ENCODE data around the gene NPEPL1.
"Not testable (repeated sequence)": the region's sequence is repeated elsewhere in the genome, so short reads cannot be mapped to it uniquely, and the experiment has no call there.

NPEPL1 gene

DNA sequence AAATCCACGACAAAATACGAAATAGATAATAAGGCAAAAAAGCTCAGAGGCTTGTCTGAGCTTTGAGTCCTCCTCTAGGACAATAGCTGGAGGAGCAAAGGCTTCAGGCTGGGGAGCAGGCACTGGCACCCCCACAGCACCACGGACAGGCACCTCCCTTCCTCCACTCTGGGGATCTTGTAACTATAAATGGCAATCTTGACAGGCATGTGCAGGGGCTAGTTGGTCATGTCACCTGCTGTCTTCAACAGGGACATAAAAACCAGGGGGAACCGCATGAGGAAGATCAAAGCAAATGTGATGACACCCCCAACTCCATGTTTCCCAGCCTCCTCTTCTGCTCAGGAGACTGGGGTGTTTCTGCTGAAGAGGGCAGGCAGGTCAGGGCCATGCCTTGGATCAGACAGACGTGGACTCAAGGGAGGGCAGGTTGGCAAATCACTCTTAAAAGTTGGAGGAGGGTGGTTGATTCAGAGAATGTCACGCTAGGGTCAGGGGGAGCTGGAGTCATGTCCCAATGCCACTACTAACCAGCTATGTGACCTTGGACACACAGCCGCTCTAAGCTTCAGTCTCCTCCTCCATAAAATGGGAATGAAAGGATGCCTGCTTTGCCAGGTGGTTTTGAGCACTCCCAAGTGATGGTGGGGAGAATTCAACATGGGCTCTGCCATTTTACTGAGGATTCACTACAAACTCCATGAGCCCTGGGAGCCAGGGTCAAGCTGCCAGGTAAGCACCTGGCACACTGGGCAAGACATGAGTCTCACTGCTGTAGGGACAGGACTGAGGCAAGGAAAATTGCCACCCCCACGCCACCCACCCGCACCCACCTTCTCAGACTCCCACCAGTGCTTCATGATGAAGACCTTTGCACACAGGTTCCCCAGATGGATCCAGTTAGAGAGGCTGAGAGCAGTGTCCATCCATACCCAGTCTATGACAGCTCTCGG lies 48.0 kb downstream of the NPEPL1 start:
- no peak for DNase-seq (ENCODE audit: low read depth, low spot score)

DNA sequence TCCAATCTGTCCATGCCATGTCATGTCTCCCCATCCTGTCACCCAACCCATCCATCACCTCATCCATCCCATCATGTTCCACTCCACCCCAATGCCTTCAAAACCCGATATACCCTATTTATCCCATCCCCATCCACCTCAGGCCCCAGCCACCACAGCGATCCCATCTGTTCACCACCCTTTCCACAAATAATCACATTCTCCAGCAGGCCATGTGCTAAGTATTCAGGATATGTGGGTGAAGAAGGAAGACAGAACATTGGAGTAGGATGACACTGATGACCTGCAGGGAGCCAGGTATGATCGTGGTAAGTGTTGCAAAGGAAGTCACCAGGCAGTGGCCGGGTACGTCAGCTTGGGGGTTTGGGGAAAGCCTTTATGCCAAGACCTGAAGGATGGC lies 48.8 kb downstream of the NPEPL1 start:
- DNase-seq (ENCODE audit: low read depth, low spot score), result no peak

DNA sequence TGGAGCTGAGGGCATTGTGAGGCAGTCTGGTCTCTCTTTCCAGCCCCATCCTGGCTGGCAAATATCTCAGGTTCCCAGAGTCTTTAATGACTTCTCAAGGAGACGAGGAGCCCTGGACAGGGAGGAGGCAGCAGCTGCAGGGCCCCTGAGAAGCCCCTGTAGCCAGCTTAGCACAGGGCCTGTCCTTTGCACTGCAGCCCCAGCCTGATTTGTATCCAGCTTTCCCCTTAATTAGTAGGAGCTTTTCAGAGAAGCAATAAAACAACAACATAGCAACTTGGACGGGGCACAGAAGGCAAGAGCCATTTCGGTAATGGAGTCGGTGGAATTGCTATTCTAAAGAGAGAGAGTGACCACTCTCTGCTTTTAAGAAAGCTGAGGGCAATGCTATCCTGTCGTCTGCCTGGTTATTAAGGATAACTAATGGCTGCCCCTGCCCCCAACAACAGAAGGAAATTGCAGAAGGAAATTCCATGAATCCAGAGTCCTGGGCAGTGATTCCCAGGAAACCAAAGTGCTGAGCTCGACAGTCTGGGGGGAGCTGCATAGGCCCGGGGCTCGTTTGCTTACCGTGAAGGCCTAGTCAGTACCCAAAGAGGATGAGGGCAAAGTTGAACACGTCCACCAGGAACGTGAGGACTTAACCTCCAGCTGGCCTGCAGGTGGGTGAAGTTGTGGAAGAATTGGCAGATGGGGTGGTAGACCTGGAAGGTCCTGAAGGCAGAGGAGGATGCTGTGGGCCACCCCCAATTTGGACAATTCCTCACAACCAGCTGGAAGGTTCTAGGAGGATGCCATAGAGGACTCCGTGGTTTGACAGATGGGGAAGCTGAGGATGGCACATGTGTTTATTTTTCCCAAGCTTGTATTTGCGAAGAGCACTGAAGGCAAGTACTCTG lies 50.3 kb downstream of the NPEPL1 start:
- no peak for DNase-seq (ENCODE audit: low read depth, low spot score)

DNA sequence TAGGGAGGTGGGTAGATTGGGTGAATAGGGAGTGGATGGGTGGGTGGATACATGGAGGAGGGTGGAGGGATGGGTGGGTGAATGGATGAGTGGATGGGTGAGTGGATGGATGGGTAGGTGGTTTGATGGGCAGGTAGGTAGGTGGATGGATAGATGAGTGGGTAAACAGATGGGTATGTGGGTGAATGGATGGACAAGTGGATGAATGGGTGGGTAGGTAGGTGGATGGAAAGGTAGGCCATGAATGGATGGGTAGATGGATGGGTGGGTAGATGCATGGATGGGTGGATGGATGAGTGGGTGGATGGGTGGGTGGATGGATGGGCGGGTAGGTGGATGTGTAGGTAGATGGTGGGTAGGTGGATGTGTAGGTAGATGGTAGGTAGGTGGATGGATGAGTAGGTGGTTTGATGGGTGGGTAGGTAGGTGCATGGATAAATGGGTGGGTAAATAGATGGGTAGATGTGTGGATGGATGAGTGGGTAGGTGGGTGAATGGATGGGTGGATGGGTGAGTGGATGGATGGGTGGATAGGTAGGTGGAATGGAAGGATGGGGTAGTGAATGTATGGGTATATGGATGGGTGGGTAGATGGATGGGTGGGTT lies 51.4 kb downstream of the NPEPL1 start:
- no peak for DNase-seq (ENCODE audit: low read depth, low spot score)

DNA sequence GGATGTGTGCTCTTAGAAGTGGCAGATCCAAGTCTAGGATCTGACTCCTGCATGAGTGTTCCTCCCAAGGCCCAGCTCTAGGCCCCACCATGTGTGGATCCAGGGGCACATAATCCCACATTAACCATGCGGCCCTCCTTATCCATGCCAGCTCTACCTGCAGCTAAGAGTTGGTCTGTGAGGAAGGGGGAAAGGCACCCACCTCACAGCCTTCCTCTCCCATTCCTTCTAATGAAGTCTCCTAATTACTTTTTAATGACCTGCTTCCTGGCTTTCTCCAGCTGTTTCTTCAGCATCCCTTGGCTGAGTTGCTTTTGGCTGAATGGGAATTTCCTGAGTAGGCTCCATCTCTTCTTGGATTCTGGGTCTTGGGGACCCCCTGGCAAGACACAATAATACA lies 52.2 kb downstream of the NPEPL1 start:
- no peak for DNase-seq (ENCODE audit: low read depth, low spot score)

DNA sequence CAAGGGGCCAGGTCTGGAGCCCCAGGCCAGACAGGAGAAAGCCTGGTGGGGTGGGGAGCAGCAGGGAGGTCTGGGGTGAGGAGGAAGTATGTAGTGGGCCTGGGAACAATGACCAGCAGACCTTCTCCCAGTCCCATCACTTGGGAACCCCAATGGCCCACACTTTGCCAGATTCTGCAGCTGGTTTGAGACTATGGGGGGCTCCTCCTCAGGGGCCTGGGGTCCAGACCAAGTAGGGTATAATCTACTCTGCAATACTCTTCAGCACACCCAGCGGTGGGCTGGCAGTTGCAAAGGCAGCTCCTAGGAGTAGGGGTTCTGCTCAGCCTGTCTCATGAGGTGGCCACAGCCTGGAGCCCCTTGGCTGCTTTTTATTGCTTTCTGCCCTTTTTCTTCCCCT lies 52.8 kb downstream of the NPEPL1 start:
- DNase-seq (ENCODE audit: low read depth, low spot score), result no peak

DNA sequence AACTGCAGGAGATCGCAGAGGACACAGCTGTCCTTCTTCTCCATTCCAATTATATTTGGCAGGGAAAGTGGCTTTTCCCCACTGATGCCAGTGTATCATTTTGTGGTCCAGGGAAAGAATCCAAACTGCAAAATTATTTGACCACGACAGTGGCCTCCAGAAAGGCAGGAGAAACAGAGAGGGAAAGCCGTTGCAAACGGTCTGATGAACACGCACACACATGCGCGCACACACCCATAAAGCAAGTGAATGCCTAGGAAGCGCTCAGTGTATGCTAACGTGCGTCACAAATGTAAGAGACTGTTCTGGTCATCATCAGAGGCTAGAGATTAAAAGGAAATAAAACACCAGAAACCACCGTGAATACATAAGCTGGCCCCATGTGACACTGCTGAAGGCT lies 54.0 kb downstream of the NPEPL1 start:
- no peak for DNase-seq (ENCODE audit: low read depth, low spot score)

DNA sequence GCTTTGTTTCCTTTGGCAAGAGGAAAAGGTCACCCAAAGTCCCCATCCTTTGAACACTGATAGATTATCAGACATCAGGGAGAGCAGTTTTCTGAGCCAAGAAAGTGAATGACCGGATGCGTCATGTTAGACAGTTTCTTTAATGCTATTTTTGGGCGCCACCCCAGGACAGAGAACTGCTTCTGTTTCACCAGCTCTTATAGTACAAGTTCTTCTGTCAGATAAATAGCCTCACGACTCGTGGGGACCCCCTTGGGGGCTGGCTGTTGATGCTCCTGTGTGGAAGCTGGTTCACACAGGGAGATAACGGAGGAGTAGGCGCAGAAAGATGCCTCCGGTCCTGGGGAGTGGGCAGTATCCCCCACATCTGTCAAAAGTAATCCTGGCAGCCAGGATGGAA lies 54.6 kb downstream of the NPEPL1 start:
- no peak for DNase-seq (ENCODE audit: low read depth, low spot score)

DNA sequence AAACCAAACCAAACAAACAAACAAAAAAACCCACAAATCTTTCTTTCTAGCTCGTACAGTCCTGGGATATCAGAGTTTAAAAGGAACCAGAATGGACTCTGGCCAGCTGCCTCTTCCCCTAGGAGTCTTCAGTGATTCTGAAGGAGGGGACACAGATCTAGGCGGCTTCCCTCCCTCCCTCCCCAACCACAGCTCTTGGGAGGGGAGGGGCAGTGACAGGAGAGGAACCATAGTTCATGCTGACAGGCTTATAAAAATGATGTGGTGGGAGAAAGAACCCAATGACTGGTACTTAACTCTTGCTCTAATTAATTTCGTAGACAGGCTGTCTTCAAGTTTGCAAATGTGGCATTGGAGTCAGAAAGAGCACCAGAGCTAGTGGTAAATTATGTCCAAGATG lies 56.0 kb downstream of the NPEPL1 start:
- no peak for DNase-seq (ENCODE audit: low read depth, low spot score)

DNA sequence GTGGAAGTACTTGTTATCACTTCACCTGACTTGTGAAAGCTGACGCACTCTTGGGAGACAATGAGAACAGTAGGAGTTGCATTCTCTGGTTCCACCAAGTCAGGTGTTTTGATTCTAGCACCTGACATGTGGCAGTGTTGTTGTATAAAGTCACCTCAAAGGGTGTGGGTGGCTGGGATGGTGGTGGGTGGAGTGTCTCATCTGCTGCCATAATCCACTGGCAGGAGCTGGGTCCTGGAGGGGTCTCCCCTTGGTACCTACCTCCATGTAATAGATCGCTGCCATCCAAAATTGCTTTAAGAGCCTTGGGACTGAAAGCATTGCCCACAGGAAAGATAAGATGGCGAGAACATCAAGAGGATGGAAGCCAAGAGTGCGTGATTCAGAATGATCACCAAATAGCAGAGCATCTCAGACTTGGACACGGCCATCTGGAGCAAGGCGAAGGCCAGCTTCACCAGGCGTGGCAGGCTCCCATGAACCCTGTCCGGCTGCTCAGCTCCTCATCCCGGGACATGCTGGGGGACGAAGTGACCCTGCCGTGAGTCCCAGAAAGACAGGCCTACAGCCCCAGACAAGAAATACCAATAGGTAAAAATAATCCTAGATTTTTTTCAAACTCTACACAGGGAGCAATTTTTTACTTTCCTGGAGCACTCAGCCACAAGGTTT lies 56.6 kb downstream of the NPEPL1 start:
- no peak for DNase-seq (ENCODE audit: low read depth, low spot score)

DNA sequence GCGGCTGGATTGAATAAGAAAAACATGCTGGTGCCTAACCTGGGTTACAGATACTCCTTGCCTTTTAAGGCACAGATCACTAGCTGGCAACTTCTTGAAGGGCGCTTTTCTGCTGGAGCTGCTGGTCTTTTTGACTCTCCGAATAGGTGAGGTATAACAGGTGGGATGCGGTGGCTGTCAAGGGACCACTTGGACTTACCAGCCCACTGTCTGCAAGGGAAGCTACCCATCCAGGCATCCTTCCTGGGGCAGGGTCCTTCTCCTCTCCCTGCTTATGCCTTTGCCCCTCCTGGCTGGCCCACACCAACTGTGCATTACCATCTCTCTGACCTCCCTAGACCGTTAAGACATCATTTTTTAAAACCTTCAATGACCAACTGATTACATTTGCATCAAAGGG lies 57.4 kb downstream of the NPEPL1 start:
- DNase-seq (ENCODE audit: low read depth, low spot score), result no peak

DNA sequence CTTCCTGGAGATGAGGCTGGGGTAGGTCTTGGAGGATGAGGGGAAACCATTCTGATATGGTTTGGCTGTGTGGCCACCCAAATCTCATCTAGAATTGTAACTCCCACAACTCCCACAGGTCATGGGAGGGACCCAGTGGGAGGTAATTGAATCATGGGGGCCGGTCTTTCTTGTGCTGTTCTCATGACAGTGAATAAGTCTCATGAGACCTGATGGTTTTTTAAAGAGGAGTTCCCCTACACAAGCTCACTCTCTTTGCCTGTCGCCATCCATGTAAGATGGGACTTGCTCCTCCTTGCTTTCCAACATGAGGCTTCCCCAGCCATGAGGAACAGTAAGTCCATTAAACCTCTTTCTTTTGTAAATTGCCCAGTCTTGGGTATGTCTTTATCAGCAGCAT lies 58.1 kb downstream of the NPEPL1 start:
- not testable (repeated sequence) for DNase-seq (ENCODE audit: low read depth, low spot score)

DNA sequence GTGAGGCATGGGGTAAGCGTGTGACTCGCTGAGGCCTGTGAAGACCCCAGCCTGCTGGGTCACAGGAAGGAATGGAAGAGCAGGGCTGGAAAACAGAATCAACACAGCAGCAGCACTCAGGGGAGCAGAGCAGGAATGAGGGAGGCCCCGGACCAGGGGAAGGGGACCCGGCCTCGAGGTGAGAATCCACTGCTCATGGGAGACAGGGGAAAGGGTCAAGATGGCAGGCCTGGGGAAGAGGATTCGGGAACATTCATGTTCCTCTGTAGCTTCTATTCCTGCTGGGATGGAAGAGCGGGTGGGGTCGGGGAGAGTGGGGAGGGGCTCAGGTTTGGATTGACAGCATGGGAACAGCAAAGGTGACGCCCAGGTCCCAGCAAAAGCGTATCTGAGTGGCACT lies 59.4 kb downstream of the NPEPL1 start:
- no peak for DNase-seq (ENCODE audit: low read depth, low spot score)

DNA sequence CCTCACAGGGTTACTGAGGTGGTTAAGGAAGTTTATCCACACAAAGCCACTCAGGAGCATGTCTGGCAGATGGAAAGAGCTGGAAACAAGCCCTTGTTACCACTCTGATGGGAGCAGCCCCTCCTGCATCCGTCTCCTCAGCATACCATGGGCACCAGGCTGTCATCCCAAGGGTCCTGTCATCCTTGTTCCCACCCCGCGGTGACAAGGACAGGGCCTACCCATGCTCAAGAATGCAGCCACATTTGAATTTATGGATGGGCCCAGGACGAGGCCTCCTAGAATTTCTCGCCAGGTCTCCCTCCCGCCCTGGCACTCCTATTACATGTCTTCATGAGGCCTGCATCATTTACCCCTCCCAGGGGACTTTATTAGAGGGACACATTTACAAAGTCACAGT lies 60.0 kb downstream of the NPEPL1 start:
- DNase-seq (ENCODE audit: low read depth, low spot score), result no peak

DNA sequence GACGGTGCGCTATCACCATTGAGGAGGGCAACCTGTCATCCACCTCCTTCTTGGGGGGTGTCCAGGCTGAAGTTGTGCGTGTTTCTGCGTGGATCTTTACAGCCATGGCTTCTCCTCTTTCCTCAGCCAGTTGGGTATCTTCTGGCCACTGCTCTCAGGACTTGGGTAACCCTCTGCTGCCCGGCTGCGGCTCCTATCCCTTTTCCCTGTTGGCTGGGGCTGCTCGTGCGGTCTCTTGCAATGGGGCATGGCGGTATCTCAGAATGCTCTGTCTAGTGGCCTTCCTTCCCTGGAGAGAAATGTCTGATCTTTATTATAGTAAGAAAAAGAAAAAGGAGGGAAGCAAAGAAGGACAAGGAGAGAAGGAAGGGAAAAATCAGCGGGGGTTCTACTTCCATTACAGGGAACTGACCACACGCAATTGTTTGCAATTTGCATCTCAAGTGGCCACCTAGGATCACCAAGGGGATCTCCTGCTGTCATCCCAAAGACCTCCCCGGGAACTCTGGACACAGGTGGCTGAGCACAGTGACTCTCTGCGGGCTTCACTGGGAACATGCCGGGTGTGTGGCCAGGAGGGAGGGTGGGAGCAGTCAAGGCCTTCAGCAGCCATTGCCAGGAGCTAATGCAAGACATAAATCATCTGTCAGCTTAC lies 60.8 kb downstream of the NPEPL1 start:
- no peak for DNase-seq (ENCODE audit: low read depth, low spot score)

DNA sequence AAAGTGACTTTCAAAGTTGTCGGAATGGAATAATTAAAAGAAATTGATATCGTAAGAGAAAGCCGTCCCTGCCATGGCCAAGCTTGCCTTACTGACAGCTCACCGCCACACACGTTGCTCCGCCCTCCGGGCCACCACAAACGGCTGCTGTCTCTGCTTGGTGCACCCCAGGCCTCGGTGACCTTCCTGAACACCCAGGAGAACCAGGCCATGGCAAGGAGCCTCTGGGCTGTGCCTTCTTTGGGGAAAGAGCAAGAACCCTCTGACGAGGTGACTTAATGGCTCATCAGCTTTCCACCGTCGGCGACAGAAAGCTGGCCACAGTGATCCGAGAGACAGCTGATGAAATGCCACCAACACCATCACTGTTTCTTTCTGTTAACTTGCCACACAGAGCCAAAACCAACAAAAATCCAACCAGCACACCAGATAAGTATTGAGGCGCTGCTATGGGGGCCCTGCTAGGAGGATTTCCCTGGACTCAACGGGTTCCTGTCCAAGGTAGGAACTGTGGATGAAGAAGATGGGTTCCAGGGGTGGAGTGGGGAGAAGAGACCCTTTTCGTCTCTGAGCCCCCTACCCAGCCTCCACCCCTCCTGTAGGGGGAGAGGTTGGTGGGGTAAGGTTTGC lies 61.4 kb downstream of the NPEPL1 start:
- no peak for DNase-seq (ENCODE audit: low read depth, low spot score)

DNA sequence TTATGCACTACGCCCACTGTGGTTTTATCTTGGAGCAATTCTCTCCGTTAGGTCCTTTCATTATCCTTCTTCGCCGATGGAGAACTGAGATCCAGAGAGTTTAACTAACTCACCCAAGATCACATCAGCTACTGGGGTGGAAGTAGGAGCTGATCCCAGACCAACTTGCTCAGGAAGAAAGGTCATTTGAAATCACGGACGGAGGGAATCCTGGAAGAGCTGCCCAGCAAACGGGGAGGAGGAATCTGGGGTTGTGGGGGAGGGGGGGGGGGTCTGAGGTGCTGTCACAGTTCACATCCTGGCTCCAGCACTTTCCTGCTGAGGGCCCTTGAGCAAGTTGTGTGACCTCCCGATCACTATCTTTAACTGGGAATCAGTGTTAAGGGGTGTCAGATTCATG lies 62.0 kb downstream of the NPEPL1 start:
- no peak for DNase-seq (ENCODE audit: low read depth, low spot score)

DNA sequence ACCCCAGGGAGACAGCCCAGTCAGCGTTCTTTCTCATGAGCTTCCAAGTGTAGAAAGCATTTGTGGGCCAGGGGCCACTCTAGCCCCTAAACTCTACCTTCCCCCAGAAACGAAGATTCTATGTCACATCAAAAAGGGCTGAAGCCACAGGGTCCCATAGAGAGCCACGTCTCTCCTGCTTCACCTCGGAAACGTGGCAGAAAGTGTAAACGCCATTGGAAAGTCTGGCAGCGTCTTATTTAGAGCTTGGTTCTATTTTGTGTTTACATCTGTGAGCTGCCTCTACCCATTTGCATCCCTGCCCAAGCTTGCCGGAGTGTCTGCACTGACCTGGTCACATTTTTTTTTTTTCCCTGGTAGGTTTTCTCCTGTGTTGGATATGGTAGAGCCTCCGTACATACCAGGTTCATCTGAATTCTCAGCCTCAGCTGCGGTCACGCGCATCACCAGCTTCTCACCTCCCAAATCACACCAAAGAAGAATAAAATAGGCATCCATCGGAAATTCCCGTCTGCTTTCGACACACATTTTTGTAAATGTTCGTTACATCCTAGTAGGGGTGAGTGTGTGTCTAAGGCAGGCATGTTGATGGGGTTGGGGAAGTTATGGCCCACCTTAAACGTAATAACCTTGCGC lies 62.6 kb downstream of the NPEPL1 start:
- DNase-seq (ENCODE audit: low read depth, low spot score), result no peak

DNA sequence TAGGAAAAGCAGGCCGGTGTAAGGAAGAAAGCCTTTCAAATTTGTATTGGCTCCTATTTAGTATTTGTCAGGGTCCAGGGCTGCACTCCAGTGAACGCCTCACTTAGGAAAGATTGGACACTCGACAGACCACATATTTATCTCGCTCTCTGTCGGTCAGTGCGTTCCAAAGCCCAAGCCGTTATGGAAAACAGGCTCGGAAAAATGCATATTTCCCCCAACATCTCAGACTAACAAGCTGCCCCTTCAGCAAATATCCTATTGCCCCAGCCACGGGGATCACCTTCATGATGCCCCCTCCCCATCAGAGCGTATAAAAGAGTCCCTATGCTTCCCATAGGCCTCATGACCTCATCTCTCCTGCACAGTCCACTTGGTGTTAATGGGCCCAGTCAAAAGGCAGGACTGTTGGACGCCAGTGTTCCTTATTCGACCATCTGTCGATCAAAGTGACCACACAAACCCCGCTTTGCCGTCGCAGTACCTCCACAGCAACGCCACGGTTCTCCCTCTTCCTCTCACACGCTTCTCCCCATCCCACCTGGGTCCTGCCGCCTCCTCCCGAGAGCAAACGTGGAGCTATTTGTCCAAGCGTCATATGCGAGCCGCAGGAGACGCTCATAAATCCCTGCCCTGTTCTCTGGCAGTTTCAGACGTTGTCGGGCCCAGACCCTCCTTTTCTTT lies 63.3 kb downstream of the NPEPL1 start:
- DNase-seq (ENCODE audit: low read depth, low spot score), result no peak

DNA sequence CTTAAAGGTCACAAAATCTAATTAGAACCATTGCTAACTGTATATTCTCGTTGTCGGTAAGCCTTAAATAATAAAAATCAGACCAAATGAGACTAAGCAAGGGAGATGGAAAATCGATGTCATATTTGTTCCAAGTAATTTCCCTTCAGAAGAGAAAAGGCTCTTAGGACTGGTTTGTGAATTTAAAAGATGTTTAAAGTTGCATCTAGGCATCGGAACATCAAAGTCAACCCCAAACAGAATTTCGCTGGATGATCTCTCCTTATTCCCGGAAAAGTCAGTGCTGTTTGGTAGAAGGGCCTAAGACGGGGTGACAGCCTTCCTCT lies 63.8 kb downstream of the NPEPL1 start:
- no peak for DNase-seq (ENCODE audit: low read depth, low spot score)

Measured in activated CD4-positive, CD25-positive, alpha-beta regulatory T cell treated with anti-CD3 and anti-CD28 coated beads, Interleukin-2, amount 50 U/mL, for 16 hours (primary cell).